CD4-positive, alpha-beta T cell treated with Interleukin-1 beta for 1 hour (primary cell): ENCODE results near the gene SMAD4.

Experiments
- DNase-seq, 2 donors: peaks; one replicate each; pipeline ENCODE4 v3.0.0-alpha.2; 2020 to 2022

Gene SMAD4

DNA sequence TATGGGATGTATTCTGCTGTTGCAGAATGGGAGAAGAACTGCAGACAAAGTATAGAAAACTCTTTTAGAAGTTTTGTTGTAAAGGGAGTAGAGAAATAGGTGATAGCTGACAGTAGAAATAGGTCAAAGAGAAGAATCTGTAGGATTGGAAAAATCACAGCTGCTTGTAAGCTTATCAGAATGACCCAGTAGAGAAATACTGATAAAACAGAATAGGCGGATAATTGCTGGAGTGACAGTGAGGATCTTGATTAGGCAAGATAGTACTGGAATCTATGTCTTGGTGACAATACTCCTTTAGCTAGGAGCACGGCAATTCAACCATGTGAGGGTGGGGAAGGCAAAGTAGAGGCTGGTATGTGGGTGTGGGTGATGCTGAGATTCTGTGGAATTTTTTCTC is 4.5 kb upstream of the SMAD4 start:
- no peak for DNase-seq

DNA sequence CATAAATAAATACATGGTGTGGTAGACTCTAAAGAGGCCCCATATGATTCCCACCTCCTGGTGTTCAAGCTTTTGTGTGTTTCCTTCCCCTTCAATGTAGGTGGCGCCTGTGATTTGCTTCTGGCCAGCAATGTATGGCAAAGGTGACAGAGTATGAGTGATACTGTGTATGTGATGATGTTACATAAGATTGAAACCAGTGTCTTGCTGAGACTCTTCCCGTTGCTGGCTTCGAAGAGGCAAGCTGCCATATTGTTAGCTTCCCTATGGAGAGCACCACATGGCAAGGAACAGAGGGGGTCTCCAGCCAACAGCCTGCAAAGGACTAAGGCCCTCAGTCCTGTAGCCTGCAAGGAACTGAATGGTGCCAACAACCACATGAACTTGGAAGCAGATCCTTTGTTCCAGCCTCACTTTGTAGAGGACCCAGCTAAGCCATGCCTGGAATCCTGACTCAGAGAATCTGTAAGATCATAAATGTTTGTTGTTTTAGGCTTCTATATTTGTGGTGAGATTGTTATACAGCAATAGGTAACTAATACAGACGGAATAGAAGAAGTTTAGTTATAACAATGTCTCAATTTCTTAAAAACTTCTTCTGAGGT is 1.7 kb upstream of the SMAD4 start:
- peak in 1 of 2 donors; percentile 21 for DNase-seq

DNA sequence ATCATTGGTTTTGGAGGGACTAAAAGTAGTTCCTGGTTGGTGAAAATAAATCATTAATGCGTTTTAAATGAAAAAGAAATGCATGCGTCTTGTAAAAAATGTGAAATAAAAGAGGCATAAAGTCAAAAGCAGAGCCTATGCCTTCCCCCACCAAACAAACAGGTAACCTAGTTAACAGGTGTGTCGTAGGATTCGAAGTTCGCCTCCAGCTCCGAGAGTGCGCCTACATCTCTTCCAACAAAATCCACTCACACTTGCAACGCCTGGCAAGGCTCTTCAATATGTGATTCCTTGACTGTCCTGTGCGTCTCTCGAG is 677 bp upstream of the SMAD4 start:
- no peak for DNase-seq

DNA sequence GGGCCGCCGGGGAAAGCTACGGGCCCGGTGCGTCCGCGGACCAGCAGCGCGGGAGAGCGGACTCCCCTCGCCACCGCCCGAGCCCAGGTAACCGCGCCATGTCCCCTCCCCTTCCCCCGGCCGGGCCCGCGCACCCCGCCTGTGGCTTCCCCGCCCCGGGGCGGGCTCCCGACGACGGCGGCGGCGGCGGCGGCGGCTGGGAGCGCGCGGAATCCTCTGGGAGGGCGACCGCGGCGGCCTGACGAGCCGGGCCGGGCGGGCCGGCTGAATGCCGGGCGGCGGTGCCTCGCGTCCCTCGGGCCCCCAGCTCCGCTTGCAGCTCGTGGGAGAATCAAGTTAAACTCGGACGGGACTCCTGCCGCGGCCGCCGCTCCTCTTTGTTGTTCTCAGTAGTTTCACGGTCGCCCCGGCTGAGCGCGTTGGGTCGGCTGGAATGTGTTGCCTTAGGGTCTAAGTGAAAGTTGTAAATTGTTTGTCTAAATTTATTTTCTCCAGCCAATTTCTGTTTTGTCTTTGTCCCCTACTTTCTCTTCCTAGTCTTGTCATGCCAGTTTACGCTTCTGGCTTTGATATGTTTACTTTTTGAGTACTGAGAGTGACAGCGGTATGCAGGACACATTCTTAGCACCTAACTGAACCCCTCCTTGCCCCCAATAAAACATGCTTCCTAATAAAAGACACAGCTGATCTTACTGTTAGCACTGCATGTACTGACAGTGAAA is 685 bp downstream of the SMAD4 start:
- DNase-seq: peak; percentile 65 to 73

DNA sequence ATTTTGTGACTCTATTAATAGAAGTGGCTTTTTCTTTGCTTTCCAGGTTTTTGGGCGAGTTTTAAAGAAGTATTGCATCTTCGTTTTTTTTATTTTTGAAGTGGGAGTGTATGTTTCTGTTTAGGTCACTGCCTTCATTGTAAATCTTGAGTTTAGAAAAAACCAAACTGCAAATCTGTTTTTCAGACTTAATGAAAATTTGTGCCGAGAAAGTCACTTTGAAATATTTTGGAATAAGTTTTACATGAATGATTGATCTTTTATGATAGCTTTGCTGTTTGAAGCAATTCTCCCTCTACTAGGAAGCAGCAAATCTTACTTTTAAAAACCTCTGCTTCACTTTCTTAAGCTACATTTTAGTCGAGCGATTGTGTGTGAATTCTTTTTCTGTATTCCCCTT is 2.2 kb downstream of the SMAD4 start:
- no peak for DNase-seq

DNA sequence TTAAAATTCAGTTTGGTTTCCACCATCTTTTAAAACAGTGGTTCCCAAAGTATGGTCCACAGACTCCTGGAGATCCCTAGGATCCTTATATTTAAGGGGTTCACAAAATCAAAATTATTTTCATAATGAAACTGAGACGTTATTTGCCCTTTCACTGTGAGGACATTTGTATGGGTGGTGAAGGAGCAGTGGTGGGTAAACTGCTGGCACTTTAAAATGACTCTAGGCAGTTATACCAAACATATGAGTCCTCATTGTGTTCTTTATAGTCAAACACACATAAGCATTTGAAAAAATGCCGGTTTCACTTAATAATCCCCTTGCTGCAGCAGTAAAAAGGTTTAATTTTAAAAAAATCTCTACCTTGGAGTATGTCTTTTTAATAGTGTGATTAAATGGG is 7.2 kb downstream of the SMAD4 start:
- no peak for DNase-seq

DNA sequence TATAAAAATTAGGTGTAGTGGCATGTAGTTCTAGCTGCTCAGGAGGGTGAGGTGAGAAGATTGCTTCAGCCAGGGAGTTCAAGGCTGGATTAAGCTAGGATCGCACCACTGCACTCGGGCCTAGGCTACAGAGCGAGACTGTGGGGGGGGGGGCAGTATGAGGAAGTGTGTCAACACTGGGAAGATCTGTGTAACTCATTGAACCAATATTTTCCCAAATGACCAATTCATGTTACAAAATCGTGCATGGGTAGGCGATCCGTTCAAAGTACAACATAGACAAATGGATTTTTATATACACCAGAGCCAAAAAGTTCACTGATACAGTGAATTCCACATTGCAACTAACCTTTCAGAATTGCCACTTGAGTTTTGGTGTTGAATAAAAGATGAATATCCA is 8.1 kb downstream of the SMAD4 start:
- no peak for DNase-seq

DNA sequence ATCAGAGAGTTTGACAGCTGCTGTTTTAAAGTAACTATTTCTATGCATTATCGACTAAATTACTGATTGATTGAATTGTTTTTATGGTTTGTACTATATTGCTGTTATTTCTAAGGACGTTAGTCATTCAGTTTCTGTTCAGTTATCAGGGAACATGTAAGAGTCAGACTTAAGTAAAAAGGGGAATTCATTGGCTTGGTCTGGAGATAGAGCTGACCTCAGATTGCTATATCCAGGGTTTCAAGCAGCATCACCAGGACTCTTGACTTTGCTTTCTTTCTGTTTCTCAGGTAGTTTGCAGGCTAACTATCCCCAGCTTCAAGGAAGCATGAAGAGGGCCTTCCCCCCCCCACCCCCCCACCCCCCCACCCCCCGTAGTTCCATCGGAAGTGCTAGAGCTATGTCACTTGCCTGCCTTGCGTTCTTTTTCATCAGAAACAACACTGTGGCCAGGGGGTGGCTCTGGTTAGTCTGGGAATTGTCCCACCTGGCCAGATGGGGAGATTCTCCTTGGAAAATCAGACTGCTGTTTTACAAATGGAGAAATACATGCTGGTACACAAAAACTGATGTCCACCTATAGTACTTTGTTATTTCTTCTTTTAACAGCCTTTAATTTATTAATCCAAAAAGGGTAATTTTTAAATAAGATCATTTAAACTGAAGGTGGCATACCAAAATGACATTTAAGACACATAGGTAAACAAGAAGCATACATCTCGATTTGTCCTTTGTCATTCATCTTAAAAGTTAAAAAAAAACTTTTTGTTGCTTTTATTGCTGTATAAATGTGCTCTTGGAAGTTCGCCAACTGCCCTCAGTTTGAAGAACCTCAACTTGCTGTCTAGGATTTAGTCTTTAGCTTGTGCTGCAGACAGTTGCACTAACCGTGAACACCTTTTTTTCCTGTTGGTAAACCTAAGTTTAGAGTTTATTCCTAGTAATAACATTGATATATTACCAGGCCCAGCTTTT is 9.4 kb downstream of the SMAD4 start:
- peak in 1 of 2 donors; percentile 5 for DNase-seq

DNA sequence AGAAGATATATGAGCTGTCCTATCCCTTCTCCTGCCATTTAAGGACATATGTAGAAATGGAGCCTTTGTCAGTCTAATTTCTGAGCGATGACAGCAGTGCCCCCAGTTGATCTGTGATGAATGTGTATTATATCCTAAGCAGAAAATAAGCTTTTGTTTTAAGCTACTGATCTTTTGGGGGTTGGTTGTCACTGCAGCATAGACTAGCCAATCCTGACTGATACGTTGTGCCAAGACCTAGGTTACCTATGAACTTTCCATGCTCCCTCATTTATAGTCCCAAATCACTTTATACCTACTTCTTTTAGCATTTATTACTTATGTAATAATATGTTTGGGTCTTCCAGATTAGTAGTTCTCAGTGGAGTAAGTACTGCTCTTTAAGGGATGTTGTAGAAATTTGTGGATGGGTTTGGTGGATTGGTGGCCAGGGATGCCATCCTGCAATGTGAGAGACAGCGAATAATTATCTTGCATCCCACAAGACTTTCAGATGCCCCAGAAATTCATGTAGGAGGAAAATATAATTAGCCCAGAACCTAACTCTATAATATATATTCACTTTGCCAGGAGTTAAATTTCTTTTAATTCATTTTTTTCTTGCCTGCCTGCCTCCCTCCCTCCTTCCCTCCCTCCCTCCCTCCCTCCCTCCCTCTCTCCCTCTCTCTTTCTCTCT is 11.8 kb downstream of the SMAD4 start:
- DNase-seq: no peak

DNA sequence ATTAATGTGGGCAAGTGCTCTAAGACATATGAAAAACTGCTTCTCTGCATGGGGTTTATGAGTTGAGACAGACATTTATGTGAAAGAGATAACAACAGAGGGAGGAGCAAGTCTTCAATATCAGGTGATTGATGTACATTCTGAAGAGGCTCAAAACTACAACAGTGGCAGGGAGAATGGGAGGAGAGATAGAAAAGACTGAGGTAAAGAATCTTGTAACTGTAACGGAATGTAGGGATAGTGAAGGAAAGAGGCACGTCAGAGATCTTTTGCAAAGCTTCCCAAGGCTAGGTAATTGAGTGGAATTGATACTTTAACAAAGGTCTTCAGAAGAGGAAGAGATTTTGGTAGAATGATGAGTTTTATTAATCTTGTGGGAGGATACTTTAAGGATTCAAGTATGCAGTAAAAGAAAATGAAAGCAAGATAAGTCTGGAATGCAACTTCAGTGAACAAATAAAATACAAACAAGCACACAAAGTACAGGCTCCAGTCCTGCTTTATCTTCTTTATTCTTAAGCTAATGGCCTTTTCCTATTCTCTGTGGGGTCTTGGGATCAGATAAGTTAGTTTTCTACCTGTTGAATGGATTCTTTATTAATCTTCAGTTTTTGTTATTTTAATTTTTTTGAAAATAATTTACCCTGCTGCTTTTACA is 15.0 kb downstream of the SMAD4 start:
- DNase-seq: no peak

DNA sequence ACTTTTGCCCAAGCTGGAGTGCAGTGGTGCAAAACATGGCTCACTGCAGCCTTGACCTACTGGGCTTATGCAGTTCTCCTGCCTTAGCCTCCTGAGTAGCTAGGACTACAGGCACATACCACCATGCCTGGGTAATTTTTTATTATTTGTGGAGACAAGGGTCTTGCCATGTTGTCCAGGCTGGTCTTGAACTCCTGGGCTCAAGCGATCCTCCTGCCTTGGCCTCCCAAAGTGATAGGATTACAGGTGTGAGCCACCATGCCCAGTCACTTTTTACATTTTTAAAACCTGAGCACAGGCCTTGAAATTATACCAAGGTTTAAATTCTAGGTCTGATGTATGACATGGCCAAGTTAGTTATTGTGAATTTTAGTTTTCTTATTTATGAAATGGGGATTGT is 18.2 kb downstream of the SMAD4 start:
- DNase-seq: no peak

DNA sequence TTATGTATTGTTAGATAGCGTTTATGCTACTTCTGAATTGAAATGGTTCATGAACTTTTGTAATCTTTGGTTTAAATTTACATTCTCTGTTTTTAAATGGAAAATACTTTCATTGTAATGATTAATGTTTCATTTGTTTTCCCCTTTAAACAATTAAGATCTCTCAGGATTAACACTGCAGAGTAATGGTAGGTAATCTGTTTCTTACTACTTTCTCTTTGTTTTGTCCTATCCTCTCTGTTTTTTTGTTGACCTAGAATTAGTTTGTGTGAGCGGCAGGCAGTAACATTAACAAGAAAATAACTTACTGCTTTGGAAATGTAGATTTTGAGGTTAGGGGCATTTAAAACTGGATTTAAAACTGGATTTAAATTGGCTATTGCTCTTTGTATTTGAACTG is 19.1 kb downstream of the SMAD4 start:
- DNase-seq: no peak

DNA sequence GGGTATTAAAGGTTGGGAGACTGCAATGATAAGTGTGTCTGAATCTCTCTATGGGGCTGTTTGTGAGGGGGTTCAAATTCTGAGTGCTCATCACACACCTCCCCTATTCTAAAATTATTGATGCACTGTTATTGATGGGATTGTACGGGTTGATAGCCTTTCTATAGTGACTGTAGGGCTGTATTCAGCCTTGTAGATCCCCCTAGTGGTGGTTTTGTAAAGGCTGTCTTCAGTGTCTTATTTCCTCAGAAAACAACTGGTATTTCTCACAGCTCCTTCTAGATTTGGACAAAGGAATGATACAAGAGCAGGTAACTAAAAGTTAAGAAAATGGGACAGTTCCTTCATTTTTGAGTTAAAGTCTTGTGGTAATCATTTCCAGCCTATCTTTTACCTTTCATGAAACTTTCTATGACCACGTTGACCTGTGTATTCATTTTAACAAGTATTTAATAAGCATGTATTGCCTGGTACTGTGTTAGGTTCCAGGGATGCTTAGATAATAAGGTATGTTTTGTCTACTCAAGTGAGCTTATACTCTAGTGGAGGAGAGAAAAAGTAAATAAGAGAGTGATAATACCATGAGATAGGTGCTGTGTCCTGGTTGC is 21.2 kb downstream of the SMAD4 start:
- DNase-seq: peak in 1 of 2 donors; percentile 67

DNA sequence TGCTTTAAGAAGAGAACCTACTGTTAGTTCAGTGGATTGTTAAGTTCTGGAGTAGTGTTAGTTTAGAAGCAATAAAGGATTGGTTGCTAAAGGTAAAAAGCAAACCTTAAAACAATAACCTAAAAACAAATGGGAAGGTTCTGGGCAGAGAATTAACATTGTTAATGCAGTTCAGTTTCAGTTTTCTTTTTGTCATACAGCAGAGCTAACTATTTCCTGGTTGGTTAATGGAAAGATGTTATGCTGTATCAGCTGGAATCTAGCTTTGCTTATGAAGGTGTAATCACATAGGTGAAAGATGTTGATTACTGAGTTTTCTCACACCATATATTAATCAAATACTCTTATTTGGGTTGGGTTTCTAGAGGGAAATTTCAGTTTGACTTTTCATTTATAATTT is 23.8 kb downstream of the SMAD4 start:
- DNase-seq: peak in 1 of 2 donors; percentile 17

DNA sequence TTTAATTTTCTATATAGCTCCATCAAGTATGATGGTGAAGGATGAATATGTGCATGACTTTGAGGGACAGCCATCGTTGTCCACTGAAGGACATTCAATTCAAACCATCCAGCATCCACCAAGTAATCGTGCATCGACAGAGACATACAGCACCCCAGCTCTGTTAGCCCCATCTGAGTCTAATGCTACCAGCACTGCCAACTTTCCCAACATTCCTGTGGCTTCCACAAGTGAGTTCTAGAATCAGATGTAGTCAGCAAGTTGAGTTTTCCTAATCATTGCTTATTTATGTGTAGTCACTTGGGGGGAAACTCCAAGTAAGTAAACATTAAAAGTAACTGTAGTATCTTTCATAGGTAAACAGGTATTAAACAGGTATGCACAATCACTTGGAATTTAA is 24.8 kb downstream of the SMAD4 start:
- DNase-seq: no peak

DNA sequence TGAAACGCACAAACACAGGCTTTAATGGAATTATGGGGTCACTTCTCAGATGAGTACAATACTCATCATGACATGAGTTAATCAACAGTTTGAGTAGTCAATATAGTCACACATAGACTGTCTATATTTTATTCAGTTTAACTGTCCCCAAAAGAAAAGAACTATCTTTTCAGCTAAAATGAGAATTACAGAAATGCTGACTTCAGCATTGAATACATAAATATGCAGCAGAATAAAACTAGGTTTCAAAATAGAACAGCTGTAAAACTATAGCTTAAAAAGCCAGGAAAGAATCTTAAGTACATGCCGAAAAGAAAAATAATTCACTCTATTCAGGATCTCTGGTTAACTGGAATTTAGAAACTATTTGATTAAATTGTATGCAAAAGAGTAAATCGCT is 30.0 kb downstream of the SMAD4 start:
- DNase-seq: no peak

DNA sequence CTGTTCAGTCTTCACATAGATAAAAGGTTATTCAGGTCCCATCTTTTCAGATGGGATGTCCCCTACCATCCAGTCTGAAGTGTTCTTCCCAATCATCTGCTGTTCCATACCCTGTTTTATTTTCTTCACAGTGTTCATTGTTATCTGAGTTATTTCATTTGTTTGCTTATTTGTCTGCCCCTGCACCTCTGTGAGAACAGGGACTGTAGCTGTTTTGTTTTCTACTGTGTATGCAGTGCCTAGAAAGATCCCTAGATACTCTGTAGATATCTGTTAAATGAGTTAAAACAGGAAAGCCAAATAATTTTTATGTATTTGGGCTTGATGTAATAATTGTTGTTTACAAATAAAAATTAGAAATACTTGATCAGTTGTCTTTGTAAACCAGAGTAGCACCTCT is 34.2 kb downstream of the SMAD4 start:
- DNase-seq: no peak

DNA sequence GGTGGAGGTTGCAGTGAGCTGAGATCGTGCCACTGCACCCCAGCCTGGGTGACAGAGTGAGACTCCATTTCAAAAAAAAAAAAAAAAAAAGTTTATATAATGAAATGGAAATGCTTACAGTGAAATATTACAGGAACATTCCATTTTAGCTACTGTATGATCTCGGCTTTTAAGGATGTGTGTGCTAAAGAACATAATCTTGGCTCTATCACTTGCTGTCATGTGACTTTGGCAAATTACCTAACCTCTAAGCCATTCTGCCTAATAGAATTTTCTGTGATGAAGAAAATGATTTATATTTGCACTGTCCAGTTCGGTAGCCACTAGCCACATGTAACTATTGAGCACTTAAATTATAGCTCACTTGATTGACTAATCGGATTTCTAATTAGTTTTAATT is 36.3 kb downstream of the SMAD4 start:
- DNase-seq: no peak

DNA sequence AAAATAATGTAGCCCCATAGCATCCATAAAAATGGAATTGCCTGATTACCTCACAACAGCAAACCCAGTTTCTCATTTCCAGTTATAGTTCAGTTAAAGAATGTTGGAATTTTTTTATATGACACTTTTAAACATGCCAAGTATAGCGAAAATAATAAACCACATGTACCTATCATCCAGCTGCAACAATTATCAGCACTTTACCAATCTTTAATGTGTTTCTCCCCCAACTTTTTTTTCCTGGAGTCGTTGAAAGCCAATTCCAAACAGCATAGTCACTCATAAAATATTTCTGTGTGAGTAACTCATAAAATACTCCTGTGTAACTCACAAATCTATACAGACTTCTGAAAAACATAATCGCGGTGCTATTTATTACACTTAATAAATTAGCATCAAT is 38.1 kb downstream of the SMAD4 start:
- no peak for DNase-seq

DNA sequence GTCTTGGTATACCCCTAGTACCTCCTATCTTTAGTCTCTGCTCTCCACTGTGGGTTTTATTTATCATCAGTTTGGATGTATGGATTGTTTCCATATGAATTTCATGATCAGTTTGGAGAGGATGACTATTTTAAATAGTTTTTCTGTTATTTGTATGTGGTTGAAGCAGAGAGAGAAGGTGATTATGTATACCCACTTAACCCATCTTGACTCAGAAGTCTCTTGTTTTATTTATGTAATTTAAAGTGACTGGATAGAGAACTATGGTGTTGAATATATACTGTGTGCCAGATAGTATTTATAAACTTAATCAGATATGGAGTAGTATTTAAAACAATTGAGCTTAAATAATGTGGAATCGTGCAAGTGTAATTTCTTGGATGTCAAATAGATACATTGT is 39.9 kb downstream of the SMAD4 start:
- DNase-seq: no peak

DNA sequence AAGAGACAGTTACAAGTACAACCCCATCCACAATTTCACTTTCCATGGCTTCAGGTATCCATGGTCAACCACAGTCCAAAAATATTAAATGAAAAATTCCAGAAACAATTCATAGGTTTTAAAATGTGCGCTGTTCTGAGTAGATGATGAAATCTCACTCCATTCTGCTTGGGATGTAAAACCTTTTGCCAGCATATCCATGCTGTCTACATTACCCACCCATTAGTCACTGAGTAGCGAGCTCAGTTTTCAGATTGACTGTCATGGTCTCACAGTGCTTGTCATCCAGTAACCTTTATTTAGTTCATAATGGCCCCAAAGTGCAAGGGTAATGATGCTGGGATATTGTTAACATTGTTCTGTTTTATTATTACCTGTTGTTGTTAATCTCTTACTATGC is 40.5 kb downstream of the SMAD4 start:
- no peak for DNase-seq

DNA sequence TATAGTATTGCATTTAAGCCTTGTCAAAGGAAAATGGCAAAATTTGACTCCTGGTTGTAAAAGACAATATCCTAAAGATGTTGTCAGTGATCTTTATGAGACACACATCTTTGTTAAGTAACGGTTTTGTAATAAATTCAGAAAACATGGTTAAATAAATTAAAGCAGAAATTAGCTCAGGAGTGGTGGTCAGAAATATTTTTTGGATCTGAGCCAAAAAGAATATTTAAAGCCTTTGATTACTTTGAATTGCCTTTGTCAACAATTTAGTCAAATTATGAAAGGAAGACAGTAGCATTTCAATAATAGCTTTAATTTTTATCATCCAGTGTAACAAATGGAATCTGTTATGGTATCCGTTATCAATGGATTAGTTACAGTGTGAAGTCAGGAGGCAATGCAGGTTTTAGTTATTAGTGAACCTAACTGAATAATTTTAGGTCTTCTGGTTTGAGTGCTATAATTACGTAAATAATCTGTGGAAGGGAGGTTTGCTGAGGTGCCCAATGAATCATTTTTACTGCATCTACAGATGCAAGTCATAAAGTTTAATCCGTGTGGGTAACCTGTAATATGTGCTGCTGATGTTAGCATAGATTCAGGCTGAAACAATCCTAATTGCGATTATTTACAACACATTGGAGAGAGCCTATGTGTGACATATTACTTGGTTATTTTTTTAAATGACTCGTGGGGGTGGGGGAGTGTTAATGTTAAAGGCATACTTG is 42.7 kb downstream of the SMAD4 start:
- no peak for DNase-seq
